ENCODE results near the gene CHIT1. TPM values are rescaled to one million over a fixed set of nuclear protein-coding genes. Genes with fewer than 3 reads are reported as not detected.
A peak's percentile ranks its signal among the peaks of the same experiment; 100 is the strongest.

Gene CHIT1
- total RNA-seq, 1 donor from 2014 or later = not detected

- H3K27me3 Mint-ChIP-seq (ENCODE audit: low read depth, unreplicated experiment) = peaks cover 21% of the 10 kb centered on the region
- no peak for FAIRE-seq
- no peak overlapping the region for H3K4me3 Mint-ChIP-seq (ENCODE audit: unreplicated experiment)
- Histone ChIP-seq H2AFZ (ENCODE audit: low read depth, low read length) (no peak overlapping the region), H3K4me2 (ENCODE audit: low read length) (no peak overlapping the region), H4K20me1 (ENCODE audit: insufficient read depth, low read length) (no peaks in the 10 kb centered on the region), H3K27me3 (ENCODE audit: insufficient read depth, low read length) (no peaks in the 10 kb centered on the region), H3K27ac (ENCODE audit: low read depth, low read length) (no peak overlapping the region), H3K79me2 (ENCODE audit: insufficient read depth, low read length) (no peaks in the 10 kb centered on the region), H3K4me3 (ENCODE audit: insufficient read depth, low read depth, low read length) (no peak overlapping the region), H3K9me3 (ENCODE audit: insufficient read depth, low read depth, low read length) (no peaks in the 10 kb centered on the region), H3K4me1 (ENCODE audit: insufficient read depth, low read length) (peaks cover 14% of the 10 kb centered on the region), H3K9ac (ENCODE audit: low read length) (no peak overlapping the region), H3K36me3 (ENCODE audit: insufficient read depth, low read length) (no peaks in the 10 kb centered on the region)
- no peaks in the 10 kb centered on the region for H3K36me3 Mint-ChIP-seq (ENCODE audit: low read depth, unreplicated experiment)
- H3K4me1 Mint-ChIP-seq (ENCODE audit: low read depth, unreplicated experiment) = peaks cover 4% of the 10 kb centered on the region
- DNase-seq (ENCODE audit: low read depth) = no peak
- H3K27ac Mint-ChIP-seq (ENCODE audit: unreplicated experiment) = no peak overlapping the region
- no peak for TF ChIP-seq EZH2 (IDR thresholded peaks at IDR 0.05; ENCODE audit: insufficient read depth, low read length)
- TF ChIP-seq CTCF (IDR thresholded peaks at IDR 0.05; ENCODE audit: insufficient read depth, low read depth, low read length) = no peak
- no peaks in the 10 kb centered on the region for H3K9me3 Mint-ChIP-seq (ENCODE audit: unreplicated experiment)
These were observed 42.6 kb upstream of the CHIT1 start for GRCh38 chr1:203271962-203272632.

GRCh38 chr1:203271018-203271743 is 41.7 kb upstream of the CHIT1 start:
- no peaks in the 10 kb centered on the region for H3K79me2 ChIP-seq (ENCODE audit: insufficient read depth, low read length)
- Mint-ChIP-seq H3K4me3 (ENCODE audit: unreplicated experiment) (no peak overlapping the region), H3K27me3 (ENCODE audit: low read depth, unreplicated experiment) (peaks cover 19% of the 10 kb centered on the region), H3K36me3 (ENCODE audit: low read depth, unreplicated experiment) (no peaks in the 10 kb centered on the region), H3K4me1 (ENCODE audit: low read depth, unreplicated experiment) (peaks cover 4% of the 10 kb centered on the region), H3K27ac (ENCODE audit: unreplicated experiment) (no peak overlapping the region), H3K9me3 (ENCODE audit: unreplicated experiment) (no peaks in the 10 kb centered on the region)
- H3K27ac ChIP-seq (ENCODE audit: low read depth, low read length) = no peak overlapping the region
- peaks cover 14% of the 10 kb centered on the region for H3K4me1 ChIP-seq (ENCODE audit: insufficient read depth, low read length)
- TF ChIP-seq CTCF (IDR thresholded peaks at IDR 0.05; ENCODE audit: insufficient read depth, low read depth, low read length) (no peak), EZH2 (IDR thresholded peaks at IDR 0.05; ENCODE audit: insufficient read depth, low read length) (no peak)
- no peak overlapping the region for H3K9ac ChIP-seq (ENCODE audit: low read length)
- no peaks in the 10 kb centered on the region for H3K36me3 ChIP-seq (ENCODE audit: insufficient read depth, low read length)
- no peaks in the 10 kb centered on the region for H4K20me1 ChIP-seq (ENCODE audit: insufficient read depth, low read length)
- FAIRE-seq (no peak), DNase-seq (ENCODE audit: low read depth) (peak; percentile 64)
- no peak overlapping the region for H3K4me3 ChIP-seq (ENCODE audit: insufficient read depth, low read depth, low read length)
- H2AFZ ChIP-seq (ENCODE audit: low read depth, low read length) = peak overlapping the region; percentile 63
- no peaks in the 10 kb centered on the region for H3K27me3 ChIP-seq (ENCODE audit: insufficient read depth, low read length)
- peak overlapping the region; percentile 20 for H3K4me2 ChIP-seq (ENCODE audit: low read length)
- H3K9me3 ChIP-seq (ENCODE audit: insufficient read depth, low read depth, low read length) = no peaks in the 10 kb centered on the region

- Histone ChIP-seq H3K9me3 (ENCODE audit: insufficient read depth, low read depth, low read length) (no peaks in the 10 kb centered on the region), H2AFZ (ENCODE audit: low read depth, low read length) (peak overlapping the region; percentile 63), H3K4me2 (ENCODE audit: low read length) (no peak overlapping the region), H3K4me1 (ENCODE audit: insufficient read depth, low read length) (peaks cover 14% of the 10 kb centered on the region), H4K20me1 (ENCODE audit: insufficient read depth, low read length) (no peaks in the 10 kb centered on the region), H3K4me3 (ENCODE audit: insufficient read depth, low read depth, low read length) (no peak overlapping the region), H3K9ac (ENCODE audit: low read length) (no peak overlapping the region), H3K79me2 (ENCODE audit: insufficient read depth, low read length) (no peaks in the 10 kb centered on the region), H3K36me3 (ENCODE audit: insufficient read depth, low read length) (no peaks in the 10 kb centered on the region), H3K27me3 (ENCODE audit: insufficient read depth, low read length) (no peaks in the 10 kb centered on the region), H3K27ac (ENCODE audit: low read depth, low read length) (no peak overlapping the region)
- DNase-seq (ENCODE audit: low read depth) (no peak), FAIRE-seq (no peak)
- TF ChIP-seq CTCF (IDR thresholded peaks at IDR 0.05; ENCODE audit: insufficient read depth, low read depth, low read length) (no peak), EZH2 (IDR thresholded peaks at IDR 0.05; ENCODE audit: insufficient read depth, low read length) (no peak)
- H3K27me3 Mint-ChIP-seq (ENCODE audit: low read depth, unreplicated experiment) = peaks cover 14% of the 10 kb centered on the region
- H3K36me3 Mint-ChIP-seq (ENCODE audit: low read depth, unreplicated experiment) = no peaks in the 10 kb centered on the region
- H3K27ac Mint-ChIP-seq (ENCODE audit: unreplicated experiment) = no peak overlapping the region
- no peaks in the 10 kb centered on the region for H3K9me3 Mint-ChIP-seq (ENCODE audit: unreplicated experiment)
- peaks cover 3% of the 10 kb centered on the region for H3K4me1 Mint-ChIP-seq (ENCODE audit: low read depth, unreplicated experiment)
- no peak overlapping the region for H3K4me3 Mint-ChIP-seq (ENCODE audit: unreplicated experiment)
These were observed 41.0 kb upstream of the CHIT1 start for GRCh38 chr1:203270448-203270847.

All from astrocyte (in vitro differentiated cells and primary cell).